Activated CD8-positive, alpha-beta memory T cell treated with anti-CD3 and anti-CD28 coated beads, Interleukin-2, amount 10 ng/mL, durations not matched to agents 7 days and 5 days (primary cell): ENCODE data around the gene HNRNPC. TPM values are rescaled to one million over a fixed set of nuclear protein-coding genes. Genes with fewer than 3 reads are reported as not detected.
"Not testable (repeated sequence)": the region's sequence is repeated elsewhere in the genome, so short reads cannot be mapped to it uniquely, and the experiment has no call there.

Experiments used
- ATAC-seq: fragments of 150-1000 bp; cut with Tn5 transposase; one replicate; pipeline ENCODE4 v1.10.0; 2021; ENCODE audit warnings: moderate library complexity
- CTCF ChIA-PET: fragments of 350-600 bp; sonication (Branson Sonifier 250); formaldehyde crosslinking; loops from one replicate; lab custom pipeline; 2021; ENCODE audit warnings: antibody characterized with exemption; lab: Charles Lee
- DNase-seq: peaks from one replicate; pipeline ENCODE4 v3.0.0-alpha.2; 2020
- H3K27ac Mint-ChIP-seq: one replicate; pipeline ENCODE4 v1.8.0; 2021; ENCODE audit warnings: mild to moderate bottlenecking, mixed read lengths
- H3K27me3 Mint-ChIP-seq: one replicate; pipeline ENCODE4 v1.8.0; 2021; ENCODE audit warnings: mixed read lengths
- H3K36me3 Mint-ChIP-seq: one replicate; pipeline ENCODE4 v1.8.0; 2021; ENCODE audit warnings: mild to moderate bottlenecking, mixed read lengths
- H3K4me1 Mint-ChIP-seq: one replicate; pipeline ENCODE4 v1.8.0; 2021; ENCODE audit warnings: mixed read lengths
- H3K4me3 Mint-ChIP-seq: one replicate; pipeline ENCODE4 v1.8.0; 2021; ENCODE audit warnings: mild to moderate bottlenecking, moderate library complexity, mixed read lengths
- H3K9me3 Mint-ChIP-seq: one replicate; pipeline ENCODE4 v1.8.0; 2022; ENCODE audit warnings: low read depth, mixed read lengths
- total RNA-seq, 2 experiments: library from RNA; stranded (reverse); gene quantifications; one replicate each; pipeline ENCODE4 v1.2.3, GENCODE V29; 2021

HNRNPC gene
- total RNA-seq, 2 experiments from 2014 or later, result 718 to 921 TPM

- ATAC-seq (no peak), DNase-seq (no peak)
- CTCF ChIA-PET, result no interaction called here
- no peaks in the 10 kb centered on the region for H3K4me1 Mint-ChIP-seq
- peaks cover 55% of the 10 kb centered on the region for H3K27me3 Mint-ChIP-seq
- H3K36me3 Mint-ChIP-seq, result no peaks in the 10 kb centered on the region
- no peaks in the 10 kb centered on the region for H3K9me3 Mint-ChIP-seq
- H3K27ac Mint-ChIP-seq, result no peak overlapping the region
- no peak overlapping the region for H3K4me3 Mint-ChIP-seq
These were observed 99.7 kb downstream of the HNRNPC start for GRCh38 chr14:21169573-21169972.

DNA sequence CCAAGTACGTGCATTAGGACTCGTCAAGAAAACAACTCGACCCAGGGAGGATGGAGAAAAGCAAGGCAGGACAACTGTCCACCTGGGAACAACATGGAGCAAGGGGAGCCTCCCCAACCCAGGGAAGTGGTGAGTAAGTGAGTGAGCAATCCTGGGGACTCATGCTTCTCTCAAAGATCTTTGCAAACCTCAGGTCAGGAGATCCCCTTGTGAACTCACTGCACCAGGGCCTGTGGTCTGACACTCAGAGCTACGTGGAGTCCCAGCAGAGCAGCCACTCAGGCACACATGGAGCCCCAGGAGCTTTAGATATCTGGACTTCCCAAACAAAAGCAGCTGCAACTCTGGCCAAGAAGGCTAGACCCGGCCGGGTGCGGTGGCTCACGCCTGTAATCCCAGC, 101.2 kb downstream of the HNRNPC start:
- ATAC-seq (no peak), DNase-seq (no peak)
- Mint-ChIP-seq H3K27me3 (peaks cover 52% of the 10 kb centered on the region), H3K4me3 (no peak overlapping the region), H3K27ac (no peak overlapping the region), H3K36me3 (no peaks in the 10 kb centered on the region), H3K4me1 (no peaks in the 10 kb centered on the region), H3K9me3 (no peaks in the 10 kb centered on the region)
- CTCF ChIA-PET, result no interaction called here

- DNase-seq, H3K36me3 Mint-ChIP-seq, H3K9me3 Mint-ChIP-seq, CTCF ChIA-PET, H3K27ac Mint-ChIP-seq, H3K4me1 Mint-ChIP-seq, H3K4me3 Mint-ChIP-seq, ATAC-seq: not testable (repeated sequence)
- H3K27me3 Mint-ChIP-seq, result peaks cover 51% of the 10 kb centered on the region
These were observed 103.6 kb downstream of the HNRNPC start for GRCh38 chr14:21165670-21166069.

- H3K27me3 Mint-ChIP-seq, result peaks cover 51% of the 10 kb centered on the region
These were observed 104.1 kb downstream of the HNRNPC start for GRCh38 chr14:21165002-21165605.

DNA sequence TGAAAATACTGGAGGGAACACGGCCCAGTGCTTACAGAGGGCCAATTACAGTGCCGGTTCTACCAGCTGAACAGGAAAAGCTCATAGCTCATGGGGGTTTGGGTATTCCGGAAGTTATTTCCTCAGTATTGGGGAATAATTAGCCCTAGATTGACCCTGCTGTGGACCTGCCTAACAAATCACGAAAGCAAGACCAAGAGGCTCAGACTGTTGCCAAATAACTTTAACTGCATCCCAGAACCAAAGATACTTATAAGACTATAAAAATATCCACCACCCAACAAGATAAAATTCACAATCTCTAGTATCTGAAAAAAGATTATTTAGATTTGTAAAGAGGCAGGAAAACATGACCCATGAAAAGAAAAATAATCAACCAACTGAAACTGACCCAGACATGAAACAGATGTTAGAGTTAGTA, 105.4 kb downstream of the HNRNPC start:
- peaks cover 51% of the 10 kb centered on the region for H3K27me3 Mint-ChIP-seq
- no peak overlapping the region for H3K4me3 Mint-ChIP-seq
- no peak for ATAC-seq
- H3K9me3 Mint-ChIP-seq, result no peaks in the 10 kb centered on the region
- no peaks in the 10 kb centered on the region for H3K36me3 Mint-ChIP-seq
- H3K4me1 Mint-ChIP-seq, result no peaks in the 10 kb centered on the region
- CTCF ChIA-PET, result no interaction called here
- H3K27ac Mint-ChIP-seq, result no peak overlapping the region
- no peak for DNase-seq

More at GRCh38 chr14:21165002-21165605, 104.1 kb downstream of the HNRNPC start:
- H3K4me1 Mint-ChIP-seq, H3K4me3 Mint-ChIP-seq, H3K27ac Mint-ChIP-seq, CTCF ChIA-PET, H3K36me3 Mint-ChIP-seq, ATAC-seq, H3K9me3 Mint-ChIP-seq, DNase-seq: not testable (repeated sequence)

- CTCF ChIA-PET, result no interaction called here
- H3K36me3 Mint-ChIP-seq, result no peaks in the 10 kb centered on the region
- no peak for ATAC-seq
These were observed 107.2 kb downstream of the HNRNPC start for GRCh38 chr14:21162081-21162480.

GRCh38 chr14:21160061-21160610, 109.1 kb downstream of the HNRNPC start:
- peaks cover 60% of the 10 kb centered on the region for H3K27me3 Mint-ChIP-seq
- no peak overlapping the region for H3K27ac Mint-ChIP-seq
- H3K4me1 Mint-ChIP-seq, result no peaks in the 10 kb centered on the region
- CTCF ChIA-PET, result no interaction called here
- DNase-seq (no peak), ATAC-seq (no peak)
- H3K9me3 Mint-ChIP-seq, result no peaks in the 10 kb centered on the region
- no peak overlapping the region for H3K4me3 Mint-ChIP-seq
- no peaks in the 10 kb centered on the region for H3K36me3 Mint-ChIP-seq

More at GRCh38 chr14:21162081-21162480, 107.2 kb downstream of the HNRNPC start:
- Mint-ChIP-seq H3K9me3 (no peaks in the 10 kb centered on the region), H3K27me3 (peaks cover 60% of the 10 kb centered on the region), H3K27ac (no peak overlapping the region), H3K4me1 (no peaks in the 10 kb centered on the region), H3K4me3 (no peak overlapping the region)
- no peak for DNase-seq

Other genes starting within 250 kb of the HNRNPC start
- gene NDRG2, start 244.4 kb downstream of the HNRNPC start, total RNA-seq, result 1 to 10 TPM; 2.1 to 6.9 TPM
- not detected for gene TPPP2, start 239.2 kb downstream of the HNRNPC start, total RNA-seq
- gene RNASE13, start 234.6 kb downstream of the HNRNPC start, total RNA-seq, result not detected
- gene RNASE7, start 227.1 kb downstream of the HNRNPC start, total RNA-seq, result not detected
- not detected for gene RNASE8, start 211.6 kb downstream of the HNRNPC start, total RNA-seq
- gene ARHGEF40, start 199.1 kb downstream of the HNRNPC start, total RNA-seq, result under 1 TPM in 1 of 2 experiments, not detected in 1; 0.09 TPM
- 1 to 10 TPM; 5.8 to 5.9 TPM for gene ZNF219, start 170.8 kb downstream of the HNRNPC start, total RNA-seq
- not detected for gene TMEM253, start 168.4 kb downstream of the HNRNPC start, total RNA-seq
- gene OR5AU1, start 113.4 kb downstream of the HNRNPC start, total RNA-seq, result not detected
- not detected for gene RPGRIP1, start 10.6 kb upstream of the HNRNPC start, total RNA-seq
- 100 to 1,000 TPM; 130 to 151 TPM for gene SUPT16H, start 114.6 kb upstream of the HNRNPC start, total RNA-seq
- gene CHD8, start 186.7 kb upstream of the HNRNPC start, total RNA-seq, result 100 to 1,000 TPM; 130 to 138 TPM
- gene RAB2B, start 207.5 kb upstream of the HNRNPC start, total RNA-seq, result 10 to 100 TPM; 26.1 to 28.2 TPM
- 10 to 100 TPM; 72.7 to 87.1 TPM for gene TOX4, start 207.8 kb upstream of the HNRNPC start, total RNA-seq
- 10 to 100 TPM; 93.5 to 94.1 TPM for gene METTL3, start 241.9 kb upstream of the HNRNPC start, total RNA-seq